Endothelial cell of umbilical vein (primary cell): Measurements from ENCODE around the gene CCL17. TPM values are rescaled to one million over a fixed set of nuclear protein-coding genes. Genes with fewer than 3 reads are reported as not detected.

Source experiments
- BruUV-seq: library from RNA; stranded (reverse); fragments of 400-500 nt; replicated peaks from 2 replicates; lab custom pipeline; 2021; lab: Mats Ljungman, UMichigan
- CTCF ChIA-PET: fragments of 300-600, 350-600 bp; sonication (Branson Sonifier 250); formaldehyde crosslinking; loops from one replicate; lab custom pipeline; 2021; ENCODE audit warnings: antibody characterized with exemption, inconsistent platforms; lab: Charles Lee
- POLR2A ChIA-PET: fragments of 300-600, 350-600 bp; sonication (Branson Sonifier 250); formaldehyde crosslinking; loops from one replicate; lab custom pipeline; 2021; ENCODE audit warnings: antibody characterized with exemption, inconsistent platforms; lab: Charles Lee
- DNase-seq: peaks from one replicate; pipeline ENCODE4 v3.0.0-alpha.2; 2011; ENCODE audit warnings: low read depth, low spot score
- FAIRE-seq: peaks from 2 replicates; lab custom pipeline; 2011; peaks lifted over from hg19 to GRCh38; lab: Jason Lieb, UNC
- H2AFZ ChIP-seq: 2 replicates; pipeline ENCODE4 v1.6.0; 2012; ENCODE audit warnings: low read depth, low read length, control low read depth, inconsistent platforms
- H3K27ac ChIP-seq: 2 replicates; pipeline ENCODE4 v1.5.1; 2011; ENCODE audit warnings: low read depth, mild to moderate bottlenecking, control low read depth, low read length, moderate library complexity; ENCODE audit not compliant: insufficient read depth
- H3K27me3 ChIP-seq, 2 experiments: 2 replicates each; pipeline versions ENCODE4 v1.6.0 to v1.6.1; 2011; ENCODE audit warnings: low read length in 2 of 2, mixed read lengths in 1 of 2; ENCODE audit not compliant: control insufficient read depth in 2 of 2, insufficient read depth in 2 of 2
- H3K36me3 ChIP-seq, 2 experiments: 2 replicates in 1 of 2; 3 replicates in 1 of 2; pipeline ENCODE4 v1.5.1; 2011; ENCODE audit warnings: low read length in 2 of 2, mild to moderate bottlenecking in 1 of 2, moderate library complexity in 1 of 2; ENCODE audit not compliant: control insufficient read depth in 2 of 2, insufficient read depth in 2 of 2; ENCODE audit errors: extremely low read depth in 1 of 2
- H3K4me1 ChIP-seq: 3 replicates; pipeline ENCODE4 v1.5.1; 2011; ENCODE audit warnings: mild to moderate bottlenecking, low read length; ENCODE audit not compliant: control insufficient read depth, insufficient read depth; ENCODE audit errors: extremely low read depth
- H3K4me2 ChIP-seq: 2 replicates; pipeline ENCODE4 v1.6.1; 2011; ENCODE audit warnings: low read length, control low read depth, mixed read lengths; ENCODE audit not compliant: insufficient read depth
- H3K4me3 ChIP-seq, 3 experiments: fragments of 200-600 bp in 1 of 3; sonication (generic), shearing (Covaris generic) in 1 of 3; replicated peaks in 1 of 3; 2 replicates each; pipeline ENCODE4 v1.5.1; 2011 to 2016; ENCODE audit warnings: control low read depth in 3 of 3, low read length in 3 of 3, mild to moderate bottlenecking in 2 of 3, inconsistent platforms in 1 of 3, low read depth in 1 of 3, moderate library complexity in 1 of 3; ENCODE audit not compliant: insufficient read depth in 1 of 3
- H3K79me2 ChIP-seq: 2 replicates; pipeline ENCODE4 v1.6.0; 2012; ENCODE audit warnings: low read length, inconsistent platforms; ENCODE audit not compliant: control insufficient read depth, insufficient read depth
- H3K9ac ChIP-seq: replicated peaks from 2 replicates; pipeline ENCODE3; 2011; ENCODE audit warnings: low read length, control low read depth; ENCODE audit not compliant: insufficient read depth; ENCODE audit errors: extremely low read depth
- H3K9me1 ChIP-seq: replicated peaks from 3 replicates; pipeline ENCODE4 v1.6.0; 2011; ENCODE audit warnings: mild to moderate bottlenecking, low read length; ENCODE audit not compliant: control insufficient read depth, insufficient read depth; ENCODE audit errors: extremely low read depth
- H3K9me3 ChIP-seq: replicated peaks from 2 replicates; pipeline ENCODE4 v1.5.1; 2012; ENCODE audit warnings: low read length, inconsistent platforms; ENCODE audit not compliant: control insufficient read depth, insufficient read depth
- H4K20me1 ChIP-seq: replicated peaks from 2 replicates; pipeline ENCODE3; 2011; ENCODE audit warnings: mild to moderate bottlenecking, low read length; ENCODE audit not compliant: control insufficient read depth, insufficient read depth; ENCODE audit errors: extremely low read depth
- CTCF ChIP-seq, 2 donors: IDR thresholded peaks; 1 replicate in 1 of 2; 2 replicates in 1 of 2; pipeline ENCODE4 v1.5.1; 2011; ENCODE audit warnings: low read length in 2 of 2, mild to moderate bottlenecking in 2 of 2, moderate library complexity in 2 of 2, control low read depth in 1 of 2, inconsistent platforms in 1 of 2, low read depth in 1 of 2; ENCODE audit not compliant: insufficient read depth in 1 of 2; ENCODE audit errors: extremely low read depth in 1 of 2
- EZH2 ChIP-seq: IDR thresholded peaks from 2 replicates; pipeline ENCODE4 v1.6.1; 2012; ENCODE audit warnings: borderline replicate concordance, low read depth, mild to moderate bottlenecking, moderate library complexity, low read length, inconsistent platforms; ENCODE audit not compliant: severe bottlenecking
- FOS ChIP-seq: IDR thresholded peaks from 2 replicates; pipeline ENCODE4 v1.6.1; 2011; ENCODE audit warnings: mild to moderate bottlenecking, low read length, moderate library complexity, borderline replicate concordance; ENCODE audit not compliant: insufficient read depth
- GATA2 ChIP-seq: IDR thresholded peaks from 2 replicates; pipeline ENCODE4 v1.7.0; 2011; ENCODE audit warnings: low read depth, mild to moderate bottlenecking, moderate library complexity, mixed read lengths, low read length; ENCODE audit not compliant: insufficient read length, insufficient read depth
- JUN ChIP-seq: IDR thresholded peaks from 2 replicates; pipeline ENCODE4 v1.6.1; 2011; ENCODE audit warnings: borderline replicate concordance, low read depth; ENCODE audit not compliant: insufficient read length, insufficient read depth
- MAX ChIP-seq: IDR thresholded peaks from 2 replicates; pipeline ENCODE4 v1.6.1; 2011; ENCODE audit not compliant: insufficient read depth, insufficient read length
- MYC ChIP-seq: IDR thresholded peaks from one replicate; pipeline ENCODE4 v1.6.1; 2011; ENCODE audit warnings: mild to moderate bottlenecking, low read depth, low read length
- POLR2A ChIP-seq: IDR thresholded peaks from 2 replicates; pipeline ENCODE4 v1.6.1; 2012; ENCODE audit warnings: low read depth, mild to moderate bottlenecking, control low read depth, low read length
- POLR2AphosphoS5 ChIP-seq: IDR thresholded peaks from 2 replicates; pipeline ENCODE4 v1.6.1; 2012; ENCODE audit warnings: low read depth, mild to moderate bottlenecking, control low read depth, low read length, moderate library complexity; ENCODE audit not compliant: insufficient read depth
- dilution Hi-C: fragments of 300-500 bp; cut with MboI; formaldehyde crosslinking; loops from one replicate; pipeline ENCODE4 v1.15.0; 2019; ENCODE audit warnings: low sequenced_read_pairs; ENCODE audit not compliant: extremely low pct_ligation_motif_present
- intact Hi-C: fragments of 100-400 bp; cut with micrococcal nuclease; formaldehyde crosslinking; loops from one replicate; pipeline ENCODE4 v1.10.0; 2022
- polyA plus RNA-seq, 4 experiments: library from polyadenylated mRNA; depleted of rRNA in 3 of 4; stranded (reverse) in 3 of 4; unstranded in 1 of 4; fragments of >200 nt; gene quantifications; 2 replicates each; pipeline versions ENCODE4 v1.2.1 to v1.2.3, GENCODE V29; 2011 to 2012; ENCODE audit warnings: missing spikeins in 1 of 4
- total RNA-seq: library from RNA; stranded (reverse); gene quantifications from 2 replicates; pipeline ENCODE4 v1.2.3, GENCODE V29; 2021

The CCL17 gene
- total and polyA plus RNA-seq, 2 donors (not counting 3 experiments of a cell fraction or from before 2014, with no cell fraction given): not detected

- no peak for FAIRE-seq
- no peak for DNase-seq
- no peaks in the 10 kb centered on the region for H4K20me1 ChIP-seq
- no TSS peak for BruUV-seq
- H3K4me3 ChIP-seq: no peak overlapping the region
- intact Hi-C loops: no loop called here
- no peak overlapping the region for H3K9ac ChIP-seq
- no peaks in the 10 kb centered on the region for H3K9me3 ChIP-seq
- no peaks in the 10 kb centered on the region for H3K9me1 ChIP-seq
- H3K27me3 ChIP-seq: peaks cover 0 to 3% of the 10 kb centered on the region in 2 experiments
- POLR2A ChIA-PET: no interaction called here
- peaks cover 10% of the 10 kb centered on the region for H3K4me1 ChIP-seq
- H3K4me2 ChIP-seq: no peak overlapping the region
- no peak overlapping the region for H2AFZ ChIP-seq
- CTCF ChIA-PET: interaction anchor here (1.0 kb wide), 1 partner anchor 10 kb away, joined by 4 read pairs; no protein-coding TSS in a partner anchor
- TF ChIP-seq GATA2: no peak
- TF ChIP-seq FOS: no peak
- TF ChIP-seq CTCF (IDR thresholded peaks at IDR 0.05; ENCODE audit: extremely low read depth in 1 of 2, insufficient read depth in 1 of 2, low read depth in 1 of 2, low read length in 2 of 2): no peak
- no peak for TF ChIP-seq EZH2
- TF ChIP-seq JUN: no peak
- TF ChIP-seq POLR2AphosphoS5: no peak
- no peak for TF ChIP-seq MAX
- TF ChIP-seq MYC: no peak
- TF ChIP-seq POLR2A: no peak
- H3K36me3 ChIP-seq: no peaks in the 10 kb centered on the region
- H3K27ac ChIP-seq: no peak overlapping the region
- H3K79me2 ChIP-seq: no peaks in the 10 kb centered on the region
- dilution Hi-C loops: loop anchor here (25.0 kb wide), 1 partner anchor 95 kb away; no protein-coding TSS in a partner anchor
These were observed 2.3 kb downstream of the CCL17 start for GRCh38 chr16:57406881-57407280.
